H1 (cell line): Measurements from ENCODE around the gene CD300E. TPM values are rescaled to one million over a fixed set of nuclear protein-coding genes. Genes with fewer than 3 reads are reported as not detected.

Experiments
- CTBP2 ChIP-seq: IDR thresholded peaks from 2 replicates; pipeline ENCODE4 v1.7.0; 2011; ENCODE audit warnings: borderline replicate concordance, mild to moderate bottlenecking, moderate library complexity, mixed read lengths, low read length; ENCODE audit not compliant: insufficient read depth, insufficient read length
- EGR1 ChIP-seq: IDR thresholded peaks from 2 replicates; pipeline ENCODE4 v1.6.1; 2011; ENCODE audit warnings: low read depth, low read length, borderline replicate concordance
- polyA plus RNA-seq, 7 experiments: library from polyadenylated mRNA; depleted of rRNA in 3 of 7; stranded (reverse) in 5 of 7; unstranded in 2 of 7; fragments of >200 nt in 5 of 7; fragments of 200-250 nt in 2 of 7; gene quantifications; 1 replicate in 5 of 7; 2 replicates in 1 of 7; 4 replicates in 1 of 7; pipeline versions ENCODE4 v1.2.1 to v1.2.3, GENCODE V29; 2011 to 2013; ENCODE audit warnings: missing spikeins in 2 of 7, mixed read lengths in 2 of 7
- total RNA-seq: library from RNA; stranded (reverse); fragmentation: NEBNext Ultra II Directional; extraction: Animal tissue kit (Norgen Biotek cat#: 25700); gene quantifications from 2 replicates; pipeline ENCODE4 v1.2.1, GENCODE V29; 2021

Gene CD300E
- total and polyA plus RNA-seq, 2 of the 8 experiments (the other 6 are each of a cell fraction or from before 2014, with no cell fraction given): not detected

- TF ChIP-seq EGR1: no peak
- TF ChIP-seq CTBP2: no peak
These were observed 28.5 kb upstream of the CD300E start (continued) for GRCh38 chr17:74652020-74652419.
